Measurements from ENCODE around the gene SELENON.

SELENON gene

GRCh38 chr1:25781130-25781433 is 18.9 kb upstream of the SELENON start:
- Histone ChIP-seq H3K4me3 (ENCODE audit: insufficient read depth, low read depth, low read length, poor library complexity, severe bottlenecking) (no peak overlapping the region), H3K9me3 (ENCODE audit: control insufficient read depth, low read length) (no peaks in the 10 kb centered on the region), H3K27me3 (replicated peaks; ENCODE audit: control insufficient read depth, insufficient read depth, low read length, poor library complexity, severe bottlenecking) (no peaks in the 10 kb centered on the region), H3K4me1 (ENCODE audit: control insufficient read depth, insufficient read depth, low read length, poor library complexity, severe bottlenecking) (peaks cover 3% of the 10 kb centered on the region), H3K27ac (ENCODE audit: insufficient read depth, low read length, poor library complexity, severe bottlenecking) (no peak overlapping the region), H3K36me3 (ENCODE audit: control insufficient read depth, insufficient read depth, low read length) (peaks cover 53% of the 10 kb centered on the region)
- no peak for DNase-seq

DNA sequence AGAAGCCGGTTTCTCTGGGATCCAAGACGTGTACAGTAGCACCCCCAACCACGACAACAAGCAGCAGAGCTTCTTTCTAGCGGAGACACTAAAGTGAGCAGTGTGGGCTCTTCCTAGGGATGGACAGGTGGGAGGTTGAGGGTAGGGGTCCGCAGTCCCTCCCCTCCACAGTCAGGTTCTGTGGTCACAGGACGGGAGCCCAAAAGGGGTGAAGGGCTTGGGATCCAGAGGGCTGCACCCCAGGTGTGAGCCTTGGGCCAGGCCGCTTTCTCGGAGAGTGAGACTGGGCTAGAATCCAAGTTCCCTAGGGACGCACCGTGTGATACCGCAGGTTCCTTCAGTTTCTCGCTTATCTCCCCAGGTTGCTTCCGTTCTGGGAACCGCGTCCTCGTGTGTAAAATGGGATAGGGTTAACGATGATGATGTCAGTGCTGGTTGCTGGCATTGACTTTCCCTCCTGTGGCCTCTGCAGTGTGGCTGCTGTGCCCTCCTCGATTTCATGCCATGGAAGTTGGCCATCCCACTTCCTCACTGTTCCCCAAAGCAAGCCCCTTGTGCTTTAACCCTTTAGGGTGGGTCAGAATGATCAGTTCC is 17.3 kb upstream of the SELENON start:
- Histone ChIP-seq H3K9me3 (ENCODE audit: control insufficient read depth, low read length) (no peaks in the 10 kb centered on the region), H3K4me3 (ENCODE audit: insufficient read depth, low read depth, low read length, poor library complexity, severe bottlenecking) (no peak overlapping the region), H3K4me1 (ENCODE audit: control insufficient read depth, insufficient read depth, low read length, poor library complexity, severe bottlenecking) (peaks cover 3% of the 10 kb centered on the region), H3K27me3 (replicated peaks; ENCODE audit: control insufficient read depth, insufficient read depth, low read length, poor library complexity, severe bottlenecking) (no peaks in the 10 kb centered on the region), H3K36me3 (ENCODE audit: control insufficient read depth, insufficient read depth, low read length) (peaks cover 58% of the 10 kb centered on the region), H3K27ac (ENCODE audit: insufficient read depth, low read length, poor library complexity, severe bottlenecking) (no peak overlapping the region)
- DNase-seq: no peak

DNA sequence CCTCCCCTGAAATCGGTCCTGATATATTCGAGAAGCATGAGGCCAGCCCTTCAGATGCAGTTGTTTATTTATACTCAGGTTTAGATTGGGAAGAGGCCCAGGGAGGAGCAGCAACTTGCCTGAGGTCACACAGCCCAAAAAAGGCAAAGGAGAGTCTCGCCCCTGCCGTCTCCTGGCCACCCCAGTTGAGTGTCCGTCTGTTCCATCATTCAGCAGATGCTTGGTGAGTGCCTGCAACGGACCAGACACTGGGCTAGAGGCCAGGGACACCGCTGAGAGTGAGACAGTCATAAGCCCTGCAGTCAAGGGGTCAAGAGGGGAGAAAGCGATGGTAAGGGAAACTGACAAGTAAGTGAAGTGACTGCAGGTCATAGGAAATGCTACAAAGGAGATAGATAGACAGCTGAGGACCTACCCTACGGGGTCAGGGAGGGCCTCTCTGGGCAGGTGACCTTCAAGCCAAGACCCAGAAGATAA is 15.4 kb upstream of the SELENON start:
- Histone ChIP-seq H3K4me1 (ENCODE audit: control insufficient read depth, insufficient read depth, low read length, poor library complexity, severe bottlenecking) (no peaks in the 10 kb centered on the region), H3K27me3 (replicated peaks; ENCODE audit: control insufficient read depth, insufficient read depth, low read length, poor library complexity, severe bottlenecking) (no peaks in the 10 kb centered on the region), H3K9me3 (ENCODE audit: control insufficient read depth, low read length) (no peaks in the 10 kb centered on the region), H3K27ac (ENCODE audit: insufficient read depth, low read length, poor library complexity, severe bottlenecking) (no peak overlapping the region), H3K36me3 (ENCODE audit: control insufficient read depth, insufficient read depth, low read length) (peaks cover 44% of the 10 kb centered on the region), H3K4me3 (ENCODE audit: insufficient read depth, low read depth, low read length, poor library complexity, severe bottlenecking) (no peak overlapping the region)
- no peak for DNase-seq

GRCh38 chr1:25785333-25786067 is 14.5 kb upstream of the SELENON start:
- Histone ChIP-seq H3K36me3 (ENCODE audit: control insufficient read depth, insufficient read depth, low read length) (peaks cover 40% of the 10 kb centered on the region), H3K4me3 (ENCODE audit: insufficient read depth, low read depth, low read length, poor library complexity, severe bottlenecking) (no peak overlapping the region), H3K9me3 (ENCODE audit: control insufficient read depth, low read length) (no peaks in the 10 kb centered on the region), H3K4me1 (ENCODE audit: control insufficient read depth, insufficient read depth, low read length, poor library complexity, severe bottlenecking) (no peaks in the 10 kb centered on the region), H3K27me3 (replicated peaks; ENCODE audit: control insufficient read depth, insufficient read depth, low read length, poor library complexity, severe bottlenecking) (no peaks in the 10 kb centered on the region), H3K27ac (ENCODE audit: insufficient read depth, low read length, poor library complexity, severe bottlenecking) (no peak overlapping the region)
- DNase-seq: no peak

GRCh38 chr1:25786887-25787759 is 12.9 kb upstream of the SELENON start:
- no peaks in the 10 kb centered on the region for H3K9me3 ChIP-seq (ENCODE audit: control insufficient read depth, low read length)
- DNase-seq: no peak
- no peaks in the 10 kb centered on the region for H3K27me3 ChIP-seq (replicated peaks; ENCODE audit: control insufficient read depth, insufficient read depth, low read length, poor library complexity, severe bottlenecking)
- H3K27ac ChIP-seq (ENCODE audit: insufficient read depth, low read length, poor library complexity, severe bottlenecking): no peak overlapping the region
- peaks cover 40% of the 10 kb centered on the region for H3K36me3 ChIP-seq (ENCODE audit: control insufficient read depth, insufficient read depth, low read length)
- no peaks in the 10 kb centered on the region for H3K4me1 ChIP-seq (ENCODE audit: control insufficient read depth, insufficient read depth, low read length, poor library complexity, severe bottlenecking)
- H3K4me3 ChIP-seq (ENCODE audit: insufficient read depth, low read depth, low read length, poor library complexity, severe bottlenecking): no peak overlapping the region

DNA sequence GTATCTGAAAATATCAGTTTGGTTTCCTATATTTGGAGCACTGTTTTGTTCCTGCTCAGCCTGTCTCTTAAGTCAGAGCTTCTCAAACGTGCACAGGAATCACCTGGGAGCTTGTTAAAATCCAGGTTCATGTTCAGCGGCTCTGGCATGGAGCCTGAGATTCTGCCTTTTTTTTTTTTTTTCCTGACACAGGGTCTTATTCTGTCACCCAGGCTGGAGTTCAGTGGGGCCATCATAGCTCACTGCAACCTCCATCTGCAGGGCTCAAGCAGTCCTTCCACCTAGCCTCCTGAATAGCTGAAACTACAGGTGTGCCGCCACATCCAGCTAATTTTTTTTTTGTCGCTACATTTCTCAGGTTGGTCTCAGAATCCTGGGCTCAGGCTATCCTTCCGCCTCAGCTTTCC is 12.2 kb upstream of the SELENON start:
- Histone ChIP-seq H3K9me3 (ENCODE audit: control insufficient read depth, low read length) (no peaks in the 10 kb centered on the region), H3K36me3 (ENCODE audit: control insufficient read depth, insufficient read depth, low read length) (peaks cover 34% of the 10 kb centered on the region), H3K4me1 (ENCODE audit: control insufficient read depth, insufficient read depth, low read length, poor library complexity, severe bottlenecking) (no peaks in the 10 kb centered on the region), H3K4me3 (ENCODE audit: insufficient read depth, low read depth, low read length, poor library complexity, severe bottlenecking) (no peak overlapping the region), H3K27me3 (replicated peaks; ENCODE audit: control insufficient read depth, insufficient read depth, low read length, poor library complexity, severe bottlenecking) (no peaks in the 10 kb centered on the region), H3K27ac (ENCODE audit: insufficient read depth, low read length, poor library complexity, severe bottlenecking) (no peak overlapping the region)
- DNase-seq: no peak

GRCh38 chr1:25790472-25790871 is 9.5 kb upstream of the SELENON start:
- Histone ChIP-seq H3K4me3 (ENCODE audit: insufficient read depth, low read depth, low read length, poor library complexity, severe bottlenecking) (no peak overlapping the region), H3K4me1 (ENCODE audit: control insufficient read depth, insufficient read depth, low read length, poor library complexity, severe bottlenecking) (no peaks in the 10 kb centered on the region), H3K27ac (ENCODE audit: insufficient read depth, low read length, poor library complexity, severe bottlenecking) (no peak overlapping the region), H3K36me3 (ENCODE audit: control insufficient read depth, insufficient read depth, low read length) (peaks cover 10% of the 10 kb centered on the region), H3K9me3 (ENCODE audit: control insufficient read depth, low read length) (no peaks in the 10 kb centered on the region), H3K27me3 (replicated peaks; ENCODE audit: control insufficient read depth, insufficient read depth, low read length, poor library complexity, severe bottlenecking) (no peaks in the 10 kb centered on the region)
- no peak for DNase-seq

- Histone ChIP-seq H3K36me3 (ENCODE audit: control insufficient read depth, insufficient read depth, low read length) (peaks cover 3% of the 10 kb centered on the region), H3K27ac (ENCODE audit: insufficient read depth, low read length, poor library complexity, severe bottlenecking) (no peak overlapping the region), H3K4me1 (ENCODE audit: control insufficient read depth, insufficient read depth, low read length, poor library complexity, severe bottlenecking) (peaks cover 10% of the 10 kb centered on the region), H3K9me3 (ENCODE audit: control insufficient read depth, low read length) (no peaks in the 10 kb centered on the region), H3K27me3 (replicated peaks; ENCODE audit: control insufficient read depth, insufficient read depth, low read length, poor library complexity, severe bottlenecking) (no peaks in the 10 kb centered on the region), H3K4me3 (ENCODE audit: insufficient read depth, low read depth, low read length, poor library complexity, severe bottlenecking) (no peak overlapping the region)
- no peak for DNase-seq
Observed at GRCh38 chr1:25792115-25792514, 7.9 kb upstream of the SELENON start.

DNA sequence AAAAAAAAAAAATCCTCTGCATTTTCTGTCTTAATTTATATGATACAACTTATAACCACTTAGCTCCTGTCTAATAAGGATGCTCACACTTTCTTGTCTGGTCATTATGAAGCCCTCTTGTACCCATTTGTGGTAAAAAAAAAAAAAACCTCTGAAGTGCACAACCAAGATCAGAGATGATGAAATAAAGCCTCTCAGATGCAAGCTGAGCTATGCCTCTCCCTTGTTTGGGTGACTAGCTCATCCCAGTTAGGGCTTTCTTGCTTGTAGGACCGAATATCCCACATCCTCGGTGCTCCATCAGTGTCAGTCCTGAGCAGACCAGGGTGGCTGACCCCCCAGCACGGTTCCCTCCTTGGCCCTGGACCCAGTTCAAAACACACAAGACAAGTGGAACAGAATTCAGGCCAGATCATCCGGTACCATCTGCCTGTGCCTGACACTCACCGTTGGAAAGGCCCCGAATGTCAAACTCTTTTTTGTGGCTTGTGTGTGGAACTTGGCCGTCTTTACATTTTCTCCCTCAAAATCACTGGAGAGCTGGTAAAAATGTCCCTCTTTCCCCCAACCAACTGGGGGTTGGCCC is 6.3 kb upstream of the SELENON start:
- Histone ChIP-seq H3K27ac (ENCODE audit: insufficient read depth, low read length, poor library complexity, severe bottlenecking) (no peak overlapping the region), H3K27me3 (replicated peaks; ENCODE audit: control insufficient read depth, insufficient read depth, low read length, poor library complexity, severe bottlenecking) (no peaks in the 10 kb centered on the region)
- no peak for DNase-seq

More for the DNA sequence above, 6.3 kb upstream of the SELENON start:
- Histone ChIP-seq H3K4me3 (ENCODE audit: insufficient read depth, low read depth, low read length, poor library complexity, severe bottlenecking) (no peak overlapping the region), H3K36me3 (ENCODE audit: control insufficient read depth, insufficient read depth, low read length) (no peaks in the 10 kb centered on the region), H3K9me3 (ENCODE audit: control insufficient read depth, low read length) (no peaks in the 10 kb centered on the region), H3K4me1 (ENCODE audit: control insufficient read depth, insufficient read depth, low read length, poor library complexity, severe bottlenecking) (peaks cover 20% of the 10 kb centered on the region)
